Measurements from ENCODE around the gene HMGCL.

Gene HMGCL

DNA sequence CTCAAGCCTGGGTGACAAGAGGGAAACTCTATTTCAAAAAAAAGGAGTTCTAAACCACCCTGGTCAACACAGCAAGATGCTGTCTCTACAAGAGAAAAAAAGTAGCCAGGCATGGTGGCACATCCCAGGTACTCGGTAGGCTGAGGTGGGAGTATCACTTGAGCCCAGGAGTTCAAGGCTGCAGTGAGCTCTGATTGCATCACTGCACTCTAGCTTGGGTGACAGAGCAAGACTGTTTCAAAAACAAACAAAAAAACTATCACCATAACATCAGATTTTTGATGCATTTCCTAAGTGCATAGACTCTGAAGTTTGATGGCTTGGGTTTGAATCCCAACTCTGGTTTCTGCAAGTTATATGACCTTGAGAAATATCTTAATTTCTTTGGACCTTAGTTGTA is 72.3 kb downstream of the HMGCL start:
- no peak for TF ChIP-seq CTCF (IDR thresholded peaks at IDR 0.05; ENCODE audit: low read depth, low read length, missing control alignments)
- no peak overlapping the region for H3K4me3 ChIP-seq (replicated peaks; ENCODE audit: low read depth, low read length)
- DNase-seq (ENCODE audit: extremely low read depth, low read depth) = no peak

Measured in HFF-Myc (cell line).